HG03520 (cell line): Measurements from ENCODE around the gene SEC14L1.

Source experiments
- ATAC-seq: cut with Tn5 transposase; IDR thresholded peaks from one replicate; pipeline ENCODE4 v1.9.1; 2021; ENCODE audit warnings: mild to moderate bottlenecking, moderate library complexity; ENCODE audit not compliant: unreplicated experiment

The SEC14L1 gene

DNA sequence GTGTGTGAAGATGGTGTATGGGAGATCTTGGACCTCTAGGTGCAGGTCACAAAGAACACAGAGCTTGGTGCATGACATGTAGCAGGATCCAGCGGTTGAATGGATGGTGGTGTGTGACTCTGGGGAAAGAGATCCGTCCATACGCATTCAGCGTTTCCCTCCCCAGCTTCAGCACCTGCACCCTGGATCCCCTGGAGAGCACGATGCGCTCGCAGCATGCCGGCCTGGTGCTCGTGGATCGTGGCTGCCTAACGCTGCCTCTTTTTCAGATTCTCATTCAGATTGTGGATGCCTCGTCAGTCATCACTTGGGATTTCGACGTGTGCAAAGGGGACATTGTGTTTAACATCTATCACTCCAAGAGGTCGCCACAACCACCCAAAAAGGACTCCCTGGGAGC, 70.9 kb downstream of the SEC14L1 start:
- ATAC-seq, result no peak

DNA sequence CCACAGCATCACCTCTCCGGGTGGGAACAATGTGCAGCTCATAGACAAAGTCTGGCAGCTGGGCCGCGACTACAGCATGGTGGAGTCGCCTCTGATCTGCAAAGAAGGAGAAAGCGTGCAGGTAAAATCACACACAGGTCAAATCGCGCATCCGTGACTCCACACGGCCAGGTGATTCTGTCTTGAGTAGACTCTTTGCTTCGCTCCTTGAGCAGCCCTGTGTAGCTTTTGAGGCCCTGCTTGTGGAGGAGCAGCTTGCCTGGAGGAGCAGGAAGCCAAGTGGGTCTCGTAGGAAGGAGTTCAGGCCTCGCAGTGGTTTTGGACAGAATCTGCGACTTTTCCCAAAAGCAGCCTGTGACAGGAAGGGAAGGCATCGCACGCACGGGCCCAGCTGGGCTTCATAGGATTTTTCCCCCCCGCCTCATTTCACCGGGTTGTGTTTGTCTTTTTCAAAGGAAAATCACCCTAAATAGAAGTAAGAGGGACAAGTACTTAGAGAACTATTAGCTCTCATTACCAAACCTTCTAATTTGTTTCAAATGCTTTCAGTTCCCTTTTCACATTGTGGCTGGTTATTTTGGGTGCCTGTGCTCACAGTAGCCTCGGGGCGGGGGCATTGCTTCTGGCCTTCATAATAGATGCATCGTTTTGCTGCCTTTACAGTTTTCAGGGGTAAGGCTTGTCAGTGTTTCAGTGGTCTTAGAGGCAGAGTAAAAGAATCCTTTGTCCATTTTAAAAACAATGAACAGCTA, 71.5 kb downstream of the SEC14L1 start:
- peak; percentile 75 for ATAC-seq

DNA sequence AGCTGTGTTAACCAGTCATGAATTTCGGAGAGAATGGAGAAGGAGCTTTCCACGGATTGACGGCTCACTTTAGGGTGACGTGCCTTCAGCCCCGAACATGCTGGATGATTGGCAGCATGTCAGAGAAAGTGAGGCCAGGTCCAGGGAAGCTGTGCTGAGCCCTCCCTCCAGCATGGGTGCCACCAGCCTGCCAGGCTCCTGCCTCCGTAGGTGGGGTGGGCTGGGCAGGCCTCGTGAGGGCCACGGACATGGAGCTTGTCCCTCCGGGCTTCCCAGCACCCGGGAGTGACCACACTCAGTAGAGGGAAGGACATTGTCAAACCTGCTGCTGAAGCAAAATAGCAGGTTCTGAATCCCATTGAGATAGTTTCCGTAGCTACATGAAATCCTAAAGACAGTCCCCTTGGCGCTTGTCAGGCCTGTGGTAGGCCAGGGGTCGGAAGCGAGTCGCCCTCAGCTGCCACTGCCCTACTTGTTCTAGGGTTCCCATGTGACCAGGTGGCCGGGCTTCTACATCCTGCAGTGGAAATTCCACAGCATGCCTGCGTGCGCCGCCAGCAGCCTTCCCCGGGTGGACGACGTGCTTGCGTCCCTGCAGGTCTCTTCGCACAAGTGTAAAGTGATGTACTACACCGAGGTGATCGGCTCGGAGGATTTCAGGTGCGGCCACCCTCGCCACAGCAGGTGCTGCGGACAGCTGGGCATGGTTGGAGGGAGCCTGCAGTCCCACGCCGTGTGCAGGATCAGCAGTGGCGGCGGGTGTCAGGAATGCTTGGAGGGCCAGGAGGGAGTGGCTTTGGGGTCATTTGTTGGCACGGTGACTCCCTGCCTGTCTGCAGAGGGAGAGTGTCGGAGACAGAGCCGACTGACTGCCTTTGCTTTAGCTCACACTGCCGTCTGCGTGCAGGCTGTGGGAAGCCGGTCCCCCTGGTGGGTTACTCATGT, 72.3 kb downstream of the SEC14L1 start:
- no peak for ATAC-seq

DNA sequence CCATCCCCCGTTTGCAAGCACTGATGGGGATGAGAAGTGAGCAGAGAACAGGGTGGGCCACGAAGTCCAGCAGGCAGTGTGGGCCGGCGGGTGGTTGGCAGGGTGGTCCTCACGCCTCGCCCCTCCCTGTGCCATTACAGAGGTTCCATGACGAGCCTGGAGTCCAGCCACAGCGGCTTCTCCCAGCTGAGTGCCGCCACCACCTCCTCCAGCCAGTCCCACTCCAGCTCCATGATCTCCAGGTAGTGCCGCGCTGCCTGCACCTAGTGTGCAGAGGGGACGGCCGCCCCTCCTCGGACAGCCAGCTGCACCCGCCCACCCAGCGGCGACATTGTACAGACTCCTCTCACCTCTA, 73.0 kb downstream of the SEC14L1 start:
- ATAC-seq, result no peak

GRCh38 chr17:77214328-77214727, 73.6 kb downstream of the SEC14L1 start:
- no peak for ATAC-seq

DNA sequence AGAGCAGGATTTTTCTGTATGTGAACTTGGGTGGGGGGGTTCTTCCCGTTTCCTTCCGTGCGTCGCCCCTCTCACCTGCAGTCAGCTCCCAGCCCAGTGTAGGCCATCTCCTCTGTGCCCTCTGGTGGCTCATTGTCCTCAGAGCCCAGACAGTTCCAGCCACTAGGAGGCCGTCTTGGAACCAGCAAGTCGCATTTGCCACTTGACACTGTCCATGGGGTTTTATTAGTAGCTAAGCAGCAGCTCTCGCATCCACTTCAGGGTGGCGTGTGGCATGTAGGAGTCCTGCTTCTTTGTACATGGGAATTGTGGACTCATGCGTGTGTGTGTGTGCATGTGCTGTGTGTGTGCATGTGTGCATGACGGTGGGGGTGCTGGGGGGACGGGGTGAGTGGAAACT, 74.0 kb downstream of the SEC14L1 start:
- ATAC-seq, result no peak

GRCh38 chr17:77215281-77215680, 74.5 kb downstream of the SEC14L1 start:
- no peak for ATAC-seq

DNA sequence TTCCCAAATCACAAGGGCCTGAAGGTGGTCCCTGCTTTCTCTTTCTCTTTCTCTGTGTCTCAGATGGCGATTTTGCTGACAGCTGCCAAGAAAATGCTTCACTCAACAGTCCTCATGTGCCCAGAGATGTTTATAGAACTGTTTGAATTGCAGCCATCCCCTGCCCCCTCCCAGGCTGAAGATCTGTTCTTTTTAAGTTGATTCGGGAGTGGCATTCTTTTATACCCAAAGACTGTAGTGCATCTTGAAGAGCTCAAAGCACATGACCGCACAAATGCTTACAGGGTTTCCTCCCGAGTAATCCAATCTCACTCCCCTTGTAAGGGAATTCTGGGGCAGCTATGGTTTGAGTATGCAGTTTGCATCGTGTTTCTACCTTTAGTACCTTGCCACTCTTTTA, 75.7 kb downstream of the SEC14L1 start:
- ATAC-seq, result no peak

GRCh38 chr17:77217123-77217522, 76.4 kb downstream of the SEC14L1 start:
- ATAC-seq, result no peak

GRCh38 chr17:77217566-77217965, 76.8 kb downstream of the SEC14L1 start:
- no peak for ATAC-seq

DNA sequence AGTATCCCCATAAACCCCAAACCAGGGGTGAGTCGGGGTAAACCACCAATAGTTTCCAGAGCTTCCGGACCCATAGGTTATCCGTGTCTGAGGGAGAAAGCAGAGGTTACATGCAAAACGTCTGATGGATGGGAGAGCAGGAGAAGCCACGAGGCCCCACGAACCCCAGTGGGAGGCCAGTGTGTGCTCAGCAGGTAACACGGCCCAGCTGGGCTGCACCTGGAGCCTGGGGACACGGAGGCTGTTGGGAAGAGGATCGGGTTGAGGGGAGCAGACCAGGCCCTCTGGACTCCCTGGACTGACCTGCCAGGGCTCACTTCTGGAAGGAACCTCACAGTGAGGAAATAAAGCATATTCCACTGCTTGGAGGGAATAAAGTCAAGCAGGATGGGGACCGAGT, 78.1 kb downstream of the SEC14L1 start:
- ATAC-seq, result no peak

DNA sequence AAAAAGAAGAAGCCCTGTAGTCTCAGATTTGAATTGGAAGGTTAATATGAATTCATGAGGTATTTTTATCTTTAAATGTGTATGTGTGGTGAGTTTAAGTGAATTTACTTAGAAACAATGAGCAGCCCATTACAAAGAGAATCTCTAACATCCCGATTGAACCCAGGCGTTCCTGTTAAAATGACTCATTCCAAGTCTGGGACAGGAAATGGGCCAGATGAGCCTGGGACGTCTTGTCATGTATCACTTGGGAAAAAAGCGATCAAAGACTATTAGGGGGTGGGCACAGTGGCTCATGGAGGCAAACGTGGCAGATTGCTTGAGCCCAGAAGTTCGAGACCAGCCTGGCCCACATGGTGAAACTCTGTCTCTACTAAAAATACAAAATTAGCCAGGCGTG, 81.6 kb downstream of the SEC14L1 start:
- no peak for ATAC-seq

- no peak for ATAC-seq
Measured at GRCh38 chr17:77223642-77224420, 83.1 kb downstream of the SEC14L1 start.

- ATAC-seq, result no peak
Measured at GRCh38 chr17:77225265-77225664, 84.5 kb downstream of the SEC14L1 start.

- ATAC-seq, result no peak
Measured at GRCh38 chr17:77227461-77228240, 86.9 kb downstream of the SEC14L1 start.

DNA sequence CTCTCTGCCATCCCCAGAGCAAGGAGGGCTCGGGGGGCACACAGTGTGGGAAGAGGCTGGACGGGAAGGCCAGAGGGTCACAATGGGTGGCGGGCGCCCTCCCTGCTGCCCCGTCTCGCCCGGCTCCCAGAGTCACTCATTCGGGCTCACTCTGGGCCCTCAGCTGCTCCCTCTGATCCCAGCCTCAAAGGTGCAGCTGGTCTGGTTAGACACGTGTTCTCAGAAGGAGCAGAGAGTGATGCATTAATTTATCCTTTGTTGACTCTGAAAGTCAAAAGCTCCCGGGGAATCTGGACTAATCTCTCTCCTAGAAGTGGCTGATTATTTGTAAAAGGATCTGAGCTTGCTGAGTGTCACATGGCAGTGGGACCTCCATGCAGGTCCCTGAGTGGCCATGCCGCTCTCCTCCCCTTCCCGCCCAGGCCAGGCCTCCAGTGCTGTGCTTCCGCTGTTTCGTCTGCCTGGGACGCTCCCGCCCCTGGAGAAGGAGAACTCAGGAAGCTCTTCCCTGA, 87.5 kb downstream of the SEC14L1 start:
- no peak for ATAC-seq

- ATAC-seq, result no peak
Measured at GRCh38 chr17:77228816-77229215, 88.0 kb downstream of the SEC14L1 start.

- ATAC-seq, result no peak
Measured at GRCh38 chr17:77229786-77230435, 89.1 kb downstream of the SEC14L1 start.

DNA sequence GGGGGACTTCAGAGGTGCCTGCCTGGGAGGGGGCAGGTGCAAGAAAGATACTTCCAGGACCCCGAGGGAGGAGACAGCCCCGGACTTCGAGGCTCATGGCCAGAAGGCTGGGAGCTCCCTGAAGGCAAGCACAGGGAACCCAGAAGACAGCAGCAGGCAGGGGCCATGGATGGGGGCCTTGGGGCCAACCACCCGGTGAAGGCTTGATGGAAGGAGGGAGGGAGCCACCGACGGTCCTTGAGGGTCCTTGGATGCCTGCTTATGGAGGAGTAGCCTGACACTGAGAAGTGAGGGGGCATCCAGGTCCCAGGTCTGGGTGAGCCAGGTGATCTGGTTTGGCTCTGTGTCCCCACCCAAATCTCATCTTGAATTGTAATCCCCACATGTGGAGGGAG, 89.7 kb downstream of the SEC14L1 start:
- no peak for ATAC-seq
